ENCODE measurements around the gene MICAL2. TPM values are rescaled to one million over a fixed set of nuclear protein-coding genes. Genes with fewer than 3 reads are reported as not detected.

The MICAL2 gene
- total RNA-seq, 1 donor from 2014 or later = 367 TPM

DNA sequence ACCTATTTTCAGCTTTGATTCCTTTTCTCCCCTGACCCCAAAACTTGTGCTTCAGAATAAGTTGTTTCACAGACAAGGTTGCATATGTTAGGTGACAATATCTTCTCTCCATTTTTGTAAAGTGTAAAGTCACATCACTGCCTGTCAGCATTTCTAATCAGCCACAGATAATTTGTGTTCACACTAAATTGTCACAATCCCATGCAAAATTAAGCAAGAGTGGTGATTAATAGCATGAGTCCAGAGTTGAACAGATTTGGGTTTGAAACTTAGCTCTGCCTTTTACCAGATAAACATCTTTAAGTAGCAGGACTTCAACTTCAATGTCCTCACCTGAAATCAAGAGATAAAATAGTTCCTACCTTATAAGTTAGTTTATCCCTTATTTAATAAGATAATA is 80.1 kb downstream of the MICAL2 start:
- no peak for DNase-seq (ENCODE audit: low read depth)
- no peaks in the 10 kb centered on the region for H3K27me3 ChIP-seq (ENCODE audit: control insufficient read depth, insufficient read depth, low read length)
- no peaks in the 10 kb centered on the region for H3K36me3 ChIP-seq (ENCODE audit: control insufficient read depth, insufficient read depth, low read length)
- no peak overlapping the region for H3K4me3 ChIP-seq (ENCODE audit: low read depth, low read length)
- TF ChIP-seq, protein P1, sequence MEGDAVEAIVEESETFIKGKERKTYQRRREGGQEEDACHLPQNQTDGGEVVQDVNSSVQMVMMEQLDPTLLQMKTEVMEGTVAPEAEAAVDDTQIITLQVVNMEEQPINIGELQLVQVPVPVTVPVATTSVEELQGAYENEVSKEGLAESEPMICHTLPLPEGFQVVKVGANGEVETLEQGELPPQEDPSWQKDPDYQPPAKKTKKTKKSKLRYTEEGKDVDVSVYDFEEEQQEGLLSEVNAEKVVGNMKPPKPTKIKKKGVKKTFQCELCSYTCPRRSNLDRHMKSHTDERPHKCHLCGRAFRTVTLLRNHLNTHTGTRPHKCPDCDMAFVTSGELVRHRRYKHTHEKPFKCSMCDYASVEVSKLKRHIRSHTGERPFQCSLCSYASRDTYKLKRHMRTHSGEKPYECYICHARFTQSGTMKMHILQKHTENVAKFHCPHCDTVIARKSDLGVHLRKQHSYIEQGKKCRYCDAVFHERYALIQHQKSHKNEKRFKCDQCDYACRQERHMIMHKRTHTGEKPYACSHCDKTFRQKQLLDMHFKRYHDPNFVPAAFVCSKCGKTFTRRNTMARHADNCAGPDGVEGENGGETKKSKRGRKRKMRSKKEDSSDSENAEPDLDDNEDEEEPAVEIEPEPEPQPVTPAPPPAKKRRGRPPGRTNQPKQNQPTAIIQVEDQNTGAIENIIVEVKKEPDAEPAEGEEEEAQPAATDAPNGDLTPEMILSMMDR (IDR thresholded peaks at IDR 0.05; ENCODE audit: insufficient read depth, low read length, poor library complexity, severe bottlenecking) = no peak

DNA sequence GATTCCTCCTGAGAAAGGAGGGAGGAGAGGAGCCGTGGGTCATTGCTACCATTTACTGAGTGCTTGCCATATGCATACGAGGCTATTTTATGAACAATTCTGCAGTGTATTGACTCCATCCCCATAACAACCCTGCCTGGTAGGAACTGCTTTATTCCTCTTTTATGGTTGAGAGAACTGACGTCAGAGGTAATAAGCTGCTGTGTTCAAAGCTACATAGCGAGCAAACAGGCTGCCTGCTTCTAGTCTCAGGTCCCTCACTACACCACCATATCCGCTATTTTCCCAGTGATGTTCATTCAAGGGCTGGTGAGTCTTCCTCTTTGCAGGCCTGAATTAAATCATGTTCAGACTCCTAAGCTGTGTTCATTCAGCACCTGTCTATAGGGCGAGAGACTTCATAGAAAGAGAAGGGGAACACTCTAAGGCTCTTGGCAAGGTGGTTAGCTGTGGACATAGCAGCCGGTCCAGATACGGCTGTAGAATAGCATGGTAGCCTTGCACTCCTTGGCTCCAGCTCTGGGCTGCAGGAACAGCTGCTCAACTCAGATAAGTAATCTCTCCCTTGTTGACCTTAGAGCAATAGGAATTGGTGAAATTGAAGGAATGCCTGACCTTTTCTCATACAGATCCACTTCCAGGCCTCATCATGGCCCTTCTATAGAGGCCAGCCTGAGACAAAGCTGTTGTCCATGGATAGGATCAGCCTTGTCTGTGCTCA is 82.6 kb downstream of the MICAL2 start:
- TF ChIP-seq, protein P1 (IDR thresholded peaks at IDR 0.05; ENCODE audit: insufficient read depth, low read length, poor library complexity, severe bottlenecking) = no peak
- Histone ChIP-seq H3K4me3 (ENCODE audit: low read depth, low read length) (no peak overlapping the region), H3K27me3 (ENCODE audit: control insufficient read depth, insufficient read depth, low read length) (no peaks in the 10 kb centered on the region), H3K36me3 (ENCODE audit: control insufficient read depth, insufficient read depth, low read length) (no peaks in the 10 kb centered on the region)
- no peak for DNase-seq (ENCODE audit: low read depth)

DNA sequence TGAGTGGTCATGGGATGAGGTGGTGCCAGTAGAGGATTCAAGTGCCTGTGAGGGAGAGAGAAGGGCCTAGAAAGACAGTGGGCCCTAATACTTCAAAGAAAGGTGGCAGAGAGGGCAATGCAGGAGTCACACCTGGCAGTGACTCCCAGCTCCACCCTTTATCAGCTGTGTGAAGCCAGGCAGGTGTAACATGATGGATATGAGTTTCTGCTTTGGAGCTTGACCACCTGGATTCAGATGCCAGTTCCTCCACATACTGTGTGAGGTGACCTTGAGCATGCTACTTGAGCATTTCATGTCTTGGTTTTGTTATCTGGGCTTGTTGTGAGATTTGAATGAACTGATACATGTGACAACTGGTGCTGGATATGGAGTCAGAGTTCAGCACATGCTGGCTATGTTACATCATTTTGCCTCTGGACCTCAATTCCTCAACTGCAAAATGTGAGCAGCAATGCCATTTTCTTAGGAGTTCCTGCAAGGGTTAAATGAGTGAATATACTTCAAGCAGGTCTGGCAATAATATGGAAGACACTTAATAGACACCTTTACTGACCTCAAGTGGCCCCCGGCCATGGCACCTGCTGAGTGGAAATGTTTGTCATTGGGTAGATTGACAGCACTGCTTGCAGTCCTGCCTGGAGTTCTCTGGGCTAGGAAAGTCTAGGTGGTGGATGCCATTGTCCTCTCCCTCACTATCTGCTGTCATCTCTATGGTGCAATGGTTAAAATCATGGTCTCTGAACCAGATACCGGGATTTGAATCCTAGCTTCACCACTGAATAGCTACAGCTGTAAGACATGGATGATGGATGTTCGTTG is 83.3 kb downstream of the MICAL2 start:
- no peaks in the 10 kb centered on the region for H3K27me3 ChIP-seq (ENCODE audit: control insufficient read depth, insufficient read depth, low read length)
- TF ChIP-seq, protein P1 (IDR thresholded peaks at IDR 0.05; ENCODE audit: insufficient read depth, low read length, poor library complexity, severe bottlenecking) = no peak
- no peak overlapping the region for H3K4me3 ChIP-seq (ENCODE audit: low read depth, low read length)
- DNase-seq (ENCODE audit: low read depth) = no peak
- no peaks in the 10 kb centered on the region for H3K36me3 ChIP-seq (ENCODE audit: control insufficient read depth, insufficient read depth, low read length)

DNA sequence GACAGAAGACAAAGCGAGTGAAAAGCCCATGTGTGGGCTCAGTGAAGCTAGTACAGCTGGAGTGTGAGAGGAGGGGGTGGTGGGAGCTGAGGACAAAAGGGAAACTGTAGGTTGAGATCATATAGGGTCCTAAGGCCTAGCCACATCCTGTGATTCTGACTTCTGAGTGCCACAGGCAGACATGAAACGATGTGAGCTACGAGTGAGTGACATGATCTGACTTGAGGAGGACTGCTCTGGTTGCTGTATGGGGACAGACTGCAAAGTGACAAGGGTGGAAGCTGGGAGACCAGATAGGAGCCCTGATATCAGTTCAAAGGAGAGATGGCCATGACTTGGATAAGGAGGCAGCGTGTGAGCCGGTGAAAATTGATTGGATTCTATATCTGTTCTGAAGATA is 85.4 kb downstream of the MICAL2 start:
- H3K27me3 ChIP-seq (ENCODE audit: control insufficient read depth, insufficient read depth, low read length) = no peaks in the 10 kb centered on the region
- no peak for DNase-seq (ENCODE audit: low read depth)
- TF ChIP-seq, protein P1 (IDR thresholded peaks at IDR 0.05; ENCODE audit: insufficient read depth, low read length, poor library complexity, severe bottlenecking) = no peak
- no peak overlapping the region for H3K4me3 ChIP-seq (ENCODE audit: low read depth, low read length)
- H3K36me3 ChIP-seq (ENCODE audit: control insufficient read depth, insufficient read depth, low read length) = no peaks in the 10 kb centered on the region

DNA sequence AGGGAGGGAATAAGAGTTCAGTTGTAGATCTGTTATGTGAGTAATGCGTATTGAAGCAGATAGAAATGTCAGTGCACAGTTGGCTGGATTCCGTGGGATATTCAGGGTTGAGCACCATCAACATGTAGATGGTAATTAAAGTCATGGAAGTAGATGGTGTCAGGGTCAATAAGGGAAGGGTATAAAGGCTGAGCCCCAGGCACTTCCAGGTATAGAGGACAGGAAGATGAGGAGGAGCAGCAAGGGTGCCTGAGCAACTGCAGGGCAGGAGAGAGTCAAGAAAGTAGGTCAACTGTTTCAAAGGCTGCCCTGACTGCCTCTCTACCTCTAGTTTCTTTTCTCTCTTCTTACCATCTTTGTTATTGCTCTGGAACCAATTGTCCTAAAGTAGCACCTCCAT is 85.9 kb downstream of the MICAL2 start:
- TF ChIP-seq, protein P1 (IDR thresholded peaks at IDR 0.05; ENCODE audit: insufficient read depth, low read length, poor library complexity, severe bottlenecking) = no peak
- H3K36me3 ChIP-seq (ENCODE audit: control insufficient read depth, insufficient read depth, low read length) = no peaks in the 10 kb centered on the region
- no peaks in the 10 kb centered on the region for H3K27me3 ChIP-seq (ENCODE audit: control insufficient read depth, insufficient read depth, low read length)
- DNase-seq (ENCODE audit: low read depth) = no peak
- H3K4me3 ChIP-seq (ENCODE audit: low read depth, low read length) = no peak overlapping the region
